Stimulated activated CD8-positive, alpha-beta memory T cell treated with anti-CD3 and anti-CD28 coated beads, Interleukin-12 subunit alpha, Interleukin-12 subunit beta, amount 100 ng/mL, for 24 hours (primary cell): ENCODE measurements around the gene TMEM108.

Experiments
- DNase-seq: peaks from one replicate; pipeline ENCODE4 v3.0.0-alpha.2; 2020; ENCODE audit errors: extremely low read depth

Gene TMEM108

DNA sequence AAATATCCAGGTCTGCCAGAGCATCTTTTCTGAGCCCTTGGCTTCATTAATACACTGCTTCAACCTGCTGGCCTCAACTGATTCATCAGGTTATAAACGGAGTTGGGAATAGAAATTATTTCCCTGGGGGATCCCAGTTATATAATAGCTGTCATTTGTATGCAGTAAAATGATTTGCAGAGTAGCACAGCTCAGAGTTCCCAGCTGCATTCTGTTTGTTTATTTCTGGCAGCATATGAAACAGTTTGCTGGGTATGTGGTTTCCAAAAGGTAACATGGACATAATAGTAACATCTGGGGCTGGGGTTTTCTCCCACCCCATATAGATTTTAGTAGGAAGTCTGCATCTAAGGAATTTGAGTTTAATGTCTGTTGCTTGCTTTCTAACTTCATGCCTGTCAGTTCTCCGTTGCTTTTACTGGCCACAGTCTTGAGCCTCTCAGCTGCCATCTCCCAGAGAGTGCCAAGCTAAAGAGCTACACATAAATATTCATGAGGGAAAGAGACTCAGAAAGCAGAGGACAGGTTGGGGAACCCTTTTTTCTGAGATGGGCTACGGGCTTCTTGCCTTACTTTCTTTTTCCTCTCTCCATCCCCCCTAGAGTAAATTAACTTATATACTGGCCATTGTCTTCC, 124.6 kb downstream of the TMEM108 start:
- no peak for DNase-seq

DNA sequence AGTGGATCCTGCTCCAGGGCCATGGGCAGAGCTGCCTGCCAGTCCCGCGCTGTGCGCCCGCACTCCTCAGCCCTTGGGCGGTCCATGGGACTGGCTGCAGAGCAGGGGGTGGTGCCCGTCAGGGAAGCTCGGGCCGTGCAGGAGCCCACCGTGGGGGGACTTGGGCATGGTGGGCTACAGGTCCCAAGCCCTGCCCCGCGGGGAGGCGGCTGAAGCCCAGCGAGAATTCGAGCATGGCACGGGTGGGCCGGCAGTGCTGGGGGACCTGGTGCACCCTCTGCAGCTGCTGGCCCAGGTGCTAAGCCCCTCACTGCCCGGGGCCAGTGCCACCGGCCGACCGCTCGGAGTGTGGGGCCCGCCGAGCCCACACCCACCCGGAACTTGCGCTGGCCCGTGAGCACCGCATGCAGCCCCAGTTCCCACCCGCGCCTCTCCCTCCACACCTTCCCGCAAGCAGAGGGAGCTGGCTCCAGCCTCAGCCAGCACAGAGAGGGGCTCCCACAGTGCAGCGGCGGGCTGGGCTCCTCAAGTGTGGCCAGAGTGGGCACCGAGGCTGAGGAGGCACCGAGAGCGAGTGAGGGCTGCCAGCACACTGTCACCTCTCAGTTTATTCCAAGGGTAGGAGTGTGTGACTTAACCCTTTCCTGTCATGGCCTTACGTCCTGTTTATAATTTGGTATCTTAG, 129.3 kb downstream of the TMEM108 start:
- no peak for DNase-seq

DNA sequence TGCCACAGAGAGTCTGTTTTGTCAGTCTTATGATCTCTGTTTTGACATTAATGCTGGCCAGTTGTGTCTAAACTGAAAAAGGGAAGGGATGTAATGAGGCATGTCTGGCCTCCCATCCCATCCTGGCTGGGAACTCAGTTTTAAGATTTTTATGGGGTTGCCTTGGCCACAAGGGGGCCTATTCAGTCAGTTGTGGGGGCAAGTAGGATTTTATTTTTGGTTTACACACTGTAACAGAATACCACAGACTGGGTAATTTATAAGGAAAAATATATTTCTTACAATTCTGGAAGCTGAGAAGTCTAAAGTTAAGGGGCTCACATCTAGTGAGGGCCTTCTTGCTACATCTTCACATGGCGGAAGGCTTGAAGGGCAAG, 129.8 kb downstream of the TMEM108 start:
- no peak for DNase-seq

GRCh38 chr3:133169331-133170068, 131.3 kb downstream of the TMEM108 start:
- no peak for DNase-seq

DNA sequence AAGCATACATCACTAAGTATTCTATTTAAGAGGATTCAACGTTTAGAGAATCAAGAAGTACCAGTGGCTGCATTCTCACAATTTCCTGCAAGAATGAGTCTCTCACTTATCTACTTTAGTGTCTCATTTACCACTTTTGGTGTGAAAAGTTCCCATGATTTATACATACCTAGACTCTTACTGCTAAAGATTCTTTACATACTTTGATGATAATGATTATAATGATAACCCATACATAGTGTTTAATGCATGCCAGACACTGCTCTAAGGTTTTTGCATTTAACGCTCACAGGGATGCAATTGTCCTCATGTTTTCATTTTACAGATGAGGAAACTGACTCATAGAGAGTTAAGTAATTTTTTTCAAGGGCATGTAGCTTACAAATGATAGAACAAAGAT, 133.6 kb downstream of the TMEM108 start:
- DNase-seq = no peak

DNA sequence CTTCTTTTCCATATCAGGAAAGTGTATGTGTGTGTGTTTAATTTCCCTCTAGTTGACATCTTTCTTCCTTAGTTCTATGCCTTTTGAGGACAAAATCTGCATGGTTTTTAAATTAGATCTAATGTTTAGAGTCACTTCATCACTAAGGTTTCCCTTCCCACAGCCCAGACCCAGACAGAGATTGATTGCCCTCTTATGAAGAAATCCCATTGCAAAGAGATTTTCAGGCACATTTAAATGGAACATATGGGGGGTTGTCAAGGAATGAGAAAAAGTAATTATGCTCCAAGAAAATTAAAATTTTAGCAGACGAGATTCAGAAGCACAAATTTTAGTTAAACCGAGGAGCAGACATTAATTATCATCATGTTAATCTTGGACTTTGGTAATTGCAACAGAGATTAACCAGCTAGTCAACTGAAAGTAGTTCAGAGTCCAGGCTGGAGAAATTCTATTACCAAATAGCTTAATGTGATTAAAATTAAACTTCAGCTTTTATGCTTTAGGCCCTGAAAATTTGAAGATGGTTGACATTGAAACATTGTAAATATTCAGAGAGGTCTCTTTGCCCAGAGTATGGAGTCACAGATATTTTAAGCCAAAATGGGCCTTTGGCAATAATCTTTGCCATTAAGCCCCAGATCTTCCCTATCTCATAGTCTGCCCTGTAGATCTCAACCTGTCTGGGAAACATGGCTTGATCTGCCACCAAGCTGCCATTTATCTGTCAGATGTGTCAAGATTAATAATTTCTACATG, 143.4 kb downstream of the TMEM108 start:
- DNase-seq = no peak

DNA sequence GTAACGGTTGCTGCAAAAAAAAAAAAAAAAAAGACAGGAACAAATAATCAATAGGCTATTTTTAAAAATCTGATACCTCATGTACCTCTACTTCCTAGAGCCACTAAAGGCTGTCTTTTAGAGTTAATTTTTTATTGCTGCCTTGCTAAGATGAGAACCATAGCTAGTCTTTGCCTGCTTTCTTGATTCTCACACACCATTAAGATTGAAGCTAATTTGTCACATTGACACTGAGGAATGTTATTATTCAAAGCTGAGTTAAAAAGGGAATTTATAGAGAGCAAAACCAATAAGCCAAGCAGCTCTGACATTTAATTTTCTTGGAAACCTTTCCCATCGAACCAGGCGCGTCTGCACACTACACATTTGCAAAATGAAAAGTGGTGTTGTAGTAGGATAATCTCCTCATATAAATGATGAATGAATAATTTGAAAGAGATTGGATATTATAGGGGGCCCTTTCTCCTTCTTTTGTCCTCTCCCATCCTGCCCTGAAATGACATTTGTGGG, 149.7 kb downstream of the TMEM108 start:
- DNase-seq = no peak

DNA sequence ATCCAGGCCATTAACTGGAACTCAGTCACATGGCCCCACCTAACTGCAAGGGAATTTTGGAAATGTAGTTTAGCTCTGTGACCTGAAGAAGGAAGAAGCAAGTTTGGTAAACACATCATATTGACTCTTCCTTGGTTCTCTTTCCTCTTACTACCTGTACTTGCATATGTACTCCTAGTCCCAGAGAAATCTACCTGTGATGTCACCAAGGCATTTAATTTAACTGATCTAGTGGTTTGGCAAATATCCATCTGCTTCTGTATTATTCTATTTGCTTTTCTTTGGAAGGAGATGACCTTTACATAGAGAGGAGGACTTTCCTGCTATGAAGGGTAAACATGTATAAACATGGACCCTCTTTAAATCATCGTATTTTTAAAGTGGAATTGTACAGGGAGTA, 150.8 kb downstream of the TMEM108 start:
- no peak for DNase-seq

GRCh38 chr3:133189893-133190292, 151.7 kb downstream of the TMEM108 start:
- no peak for DNase-seq

DNA sequence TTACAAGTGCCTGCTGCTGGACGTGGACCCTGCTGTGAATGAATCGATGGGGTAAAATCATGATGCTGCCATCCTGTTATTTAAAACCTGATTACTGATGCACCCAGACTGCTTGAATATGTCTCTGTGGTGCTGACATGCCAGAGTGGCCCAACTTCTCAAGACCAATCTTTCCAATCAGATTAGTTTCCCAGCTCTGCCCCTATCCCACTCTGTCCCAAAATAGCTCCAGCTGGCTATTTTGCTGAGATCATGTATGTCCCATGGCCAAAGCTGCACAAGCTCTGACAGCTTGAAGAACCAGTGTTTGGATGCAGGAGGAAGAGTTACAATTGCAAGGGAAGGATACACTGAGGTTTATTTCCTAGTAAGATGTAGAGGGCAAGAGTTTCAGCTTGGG, 153.6 kb downstream of the TMEM108 start:
- no peak for DNase-seq

DNA sequence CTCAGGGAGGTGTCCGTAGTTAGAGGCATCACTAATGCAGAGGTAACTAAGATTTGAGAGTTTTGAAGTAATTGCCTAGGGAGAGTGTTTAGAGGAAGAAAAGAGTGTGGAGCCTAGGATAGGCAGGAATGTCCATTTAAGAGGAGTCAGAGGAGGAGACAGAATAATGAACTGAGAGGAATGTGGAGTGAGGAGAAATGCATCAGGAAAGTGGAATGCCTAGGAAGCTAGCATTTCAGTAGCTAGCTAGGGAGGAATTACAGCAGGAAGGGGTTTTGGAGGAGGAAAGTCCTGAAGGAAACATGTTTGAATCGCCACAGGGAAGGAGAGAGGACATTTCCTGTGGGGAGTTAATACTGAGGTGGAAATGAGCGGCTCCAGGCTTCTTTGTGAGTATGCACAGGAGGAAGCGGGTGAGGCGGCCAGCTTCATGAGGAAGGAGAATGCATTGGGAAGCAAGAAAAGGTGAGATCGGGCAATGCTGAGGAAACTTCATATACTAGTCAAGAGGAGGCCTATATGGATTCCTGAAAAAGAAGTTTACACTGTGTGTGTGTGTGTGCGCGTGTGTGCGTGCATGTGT, 154.3 kb downstream of the TMEM108 start:
- no peak for DNase-seq

- no peak for DNase-seq
These were observed 154.8 kb downstream of the TMEM108 start for GRCh38 chr3:133192967-133193366.

DNA sequence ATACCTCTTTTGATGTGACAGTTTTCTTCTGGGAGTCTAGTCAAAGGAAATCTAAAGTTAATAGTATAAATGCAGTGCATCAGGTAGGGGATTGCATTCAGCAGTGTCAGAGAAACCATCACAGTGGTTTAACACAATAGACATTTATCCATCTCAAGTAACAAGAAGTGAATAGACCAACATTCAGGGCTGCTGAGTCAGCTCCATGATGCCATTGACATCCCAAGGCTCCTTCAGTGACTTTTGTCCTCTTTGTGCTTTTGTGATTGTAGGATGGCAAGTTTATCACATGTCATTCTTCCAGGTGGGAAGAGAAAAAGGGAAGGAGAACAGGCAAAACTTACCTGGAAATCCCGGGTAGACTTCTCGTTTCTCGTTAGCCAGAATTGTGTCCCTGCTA, 158.3 kb downstream of the TMEM108 start:
- DNase-seq = no peak

DNA sequence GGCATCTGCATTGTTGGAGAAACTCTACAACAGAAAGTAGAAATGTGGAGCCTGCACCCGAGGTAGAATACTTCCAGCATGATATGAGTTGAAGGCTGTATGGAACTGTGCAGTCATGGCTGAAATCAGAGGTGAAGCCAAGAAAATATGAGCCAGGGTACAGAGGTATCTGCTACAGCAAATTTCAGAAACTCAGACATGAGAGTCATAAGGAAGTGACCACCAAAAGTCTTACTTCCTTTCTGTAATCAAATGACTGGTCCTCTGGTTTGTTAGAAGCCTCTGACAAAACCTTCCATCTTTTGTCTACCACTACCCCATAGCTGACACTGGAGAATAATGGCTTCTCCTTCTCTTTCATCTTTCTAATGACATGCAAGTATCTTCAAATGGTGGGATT, 159.4 kb downstream of the TMEM108 start:
- no peak for DNase-seq

- no peak for DNase-seq
These were observed 168.7 kb downstream of the TMEM108 start for GRCh38 chr3:133206921-133207320.

DNA sequence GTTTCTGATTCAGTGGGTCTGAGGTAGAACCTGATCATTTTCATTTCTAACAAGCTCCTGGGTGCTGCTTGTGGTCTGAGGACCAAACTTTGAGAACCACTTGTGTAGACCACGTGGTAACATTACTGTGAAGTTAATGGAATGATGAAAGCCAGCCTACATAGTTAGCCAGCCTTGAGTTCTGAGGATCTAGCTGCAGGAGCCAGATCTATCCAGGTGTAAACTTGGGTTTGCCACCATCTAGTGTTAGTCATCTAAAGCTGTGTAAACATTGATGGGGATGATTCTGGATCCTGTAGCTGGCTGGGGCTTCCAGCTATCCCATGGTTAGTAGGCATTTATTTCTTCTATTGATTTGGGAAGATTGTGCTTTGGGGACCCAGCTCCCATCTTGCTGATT, 170.0 kb downstream of the TMEM108 start:
- DNase-seq = no peak

GRCh38 chr3:133209871-133210550, 171.8 kb downstream of the TMEM108 start:
- no peak for DNase-seq

- DNase-seq = no peak
These were observed 172.5 kb downstream of the TMEM108 start for GRCh38 chr3:133210656-133211055.

- no peak for DNase-seq
These were observed 173.3 kb downstream of the TMEM108 start for GRCh38 chr3:133211449-133211848.

GRCh38 chr3:133211856-133212255, 173.7 kb downstream of the TMEM108 start:
- DNase-seq = no peak

DNA sequence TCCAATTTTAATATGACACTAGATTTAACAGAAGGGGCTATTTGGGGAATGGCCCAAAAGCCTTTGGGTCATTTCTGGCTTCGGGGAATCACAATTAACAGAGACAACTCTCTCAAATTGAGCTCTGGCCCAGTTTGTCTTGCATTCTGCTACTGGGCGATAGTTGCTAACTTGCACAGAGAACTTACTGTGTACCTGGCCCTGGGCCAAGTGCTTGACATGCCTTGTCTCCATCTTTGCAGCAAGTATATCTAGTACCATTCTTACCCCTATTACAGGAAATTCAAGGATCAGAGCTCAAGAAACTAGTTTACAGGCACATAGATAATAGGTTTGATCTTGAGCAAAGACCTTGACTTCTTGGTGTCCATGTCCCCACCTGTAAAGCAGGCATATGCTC, 175.7 kb downstream of the TMEM108 start:
- no peak for DNase-seq
